ENCODE data around the gene CD82. TPM values are rescaled to one million over a fixed set of nuclear protein-coding genes. Genes with fewer than 3 reads are reported as not detected.

The CD82 gene
- total RNA-seq, 3 donors from 2014 or later (not counting 1 experiment from before 2014, with no cell fraction given): 11.6 to 42.1 (median 13.0) TPM

DNA sequence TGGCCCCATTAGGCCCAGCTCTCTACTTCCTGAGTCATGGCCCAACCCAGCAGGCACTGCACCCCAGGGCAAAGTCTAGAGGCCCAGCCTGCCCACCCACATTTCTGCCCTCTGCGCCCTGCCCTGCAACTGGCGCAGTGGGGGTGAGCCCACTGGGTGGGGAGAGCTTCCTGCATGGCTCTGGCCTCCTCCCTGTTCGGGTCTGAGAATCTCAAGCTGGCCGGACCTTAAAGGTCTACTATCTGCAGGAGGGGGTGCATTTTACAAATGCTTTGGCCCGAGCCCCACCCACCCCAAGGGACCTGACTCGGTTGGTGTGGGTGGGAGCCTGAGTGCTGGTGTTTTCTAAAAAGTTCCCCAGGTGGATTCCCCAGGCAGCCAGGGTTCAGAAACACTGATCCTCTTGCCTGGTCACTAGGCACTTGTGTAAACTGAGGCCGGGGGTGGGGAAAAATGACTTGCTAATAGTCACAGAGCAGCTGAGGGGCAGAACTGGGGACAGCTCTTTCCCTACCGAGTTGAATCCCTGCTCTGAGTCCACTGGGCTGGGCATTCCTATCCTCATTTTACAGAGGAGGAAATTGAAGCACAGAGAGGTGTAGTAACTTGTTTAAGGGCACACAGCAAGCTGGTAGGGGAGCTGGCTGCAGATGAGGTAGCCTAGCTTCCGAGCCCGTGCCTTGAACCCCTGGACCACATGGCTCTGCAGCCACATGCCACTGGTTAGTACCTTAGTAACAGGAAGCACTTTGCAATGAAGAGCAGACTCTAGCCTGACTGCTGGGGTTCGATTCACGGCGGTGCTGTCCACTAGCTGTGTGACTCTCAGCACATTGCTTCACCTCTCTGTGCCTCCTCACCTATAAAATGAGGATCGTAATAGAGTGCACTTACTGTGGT lies 36.3 kb downstream of the CD82 start:
- Histone ChIP-seq H3K4me3 (ENCODE audit: low read length) (no peak overlapping the region), H3K4me1 (ENCODE audit: control insufficient read depth, insufficient read depth, low read length) (peaks cover 29% of the 10 kb centered on the region), H3K27me3 (ENCODE audit: control insufficient read depth, insufficient read depth, low read length) (no peaks in the 10 kb centered on the region), H3K27ac (ENCODE audit: low read length) (peak overlapping the region; percentile 72), H3K9me3 (ENCODE audit: control insufficient read depth, insufficient read depth, low read length) (no peaks in the 10 kb centered on the region), H3K36me3 (ENCODE audit: control insufficient read depth, insufficient read depth, low read length) (peaks cover 5% of the 10 kb centered on the region)
- Mint-ChIP-seq H3K27me3 (ENCODE audit: low read depth in 2 of 2) (no peaks in the 10 kb centered on the region), H3K4me1 (no peaks in the 10 kb centered on the region), H3K36me3 (no peaks in the 10 kb centered on the region), H3K4me3 (no peak overlapping the region), H3K27ac (no peak overlapping the region), H3K9me3 (no peaks in the 10 kb centered on the region)
- 74% methylated on average over 13 of the region's 14 CpGs for WGBS (ENCODE audit: insufficient coverage)
- DNase-seq: no peak
- intact Hi-C loops (cut with micrococcal nuclease): no loop called here
- TF ChIP-seq, protein P1, sequence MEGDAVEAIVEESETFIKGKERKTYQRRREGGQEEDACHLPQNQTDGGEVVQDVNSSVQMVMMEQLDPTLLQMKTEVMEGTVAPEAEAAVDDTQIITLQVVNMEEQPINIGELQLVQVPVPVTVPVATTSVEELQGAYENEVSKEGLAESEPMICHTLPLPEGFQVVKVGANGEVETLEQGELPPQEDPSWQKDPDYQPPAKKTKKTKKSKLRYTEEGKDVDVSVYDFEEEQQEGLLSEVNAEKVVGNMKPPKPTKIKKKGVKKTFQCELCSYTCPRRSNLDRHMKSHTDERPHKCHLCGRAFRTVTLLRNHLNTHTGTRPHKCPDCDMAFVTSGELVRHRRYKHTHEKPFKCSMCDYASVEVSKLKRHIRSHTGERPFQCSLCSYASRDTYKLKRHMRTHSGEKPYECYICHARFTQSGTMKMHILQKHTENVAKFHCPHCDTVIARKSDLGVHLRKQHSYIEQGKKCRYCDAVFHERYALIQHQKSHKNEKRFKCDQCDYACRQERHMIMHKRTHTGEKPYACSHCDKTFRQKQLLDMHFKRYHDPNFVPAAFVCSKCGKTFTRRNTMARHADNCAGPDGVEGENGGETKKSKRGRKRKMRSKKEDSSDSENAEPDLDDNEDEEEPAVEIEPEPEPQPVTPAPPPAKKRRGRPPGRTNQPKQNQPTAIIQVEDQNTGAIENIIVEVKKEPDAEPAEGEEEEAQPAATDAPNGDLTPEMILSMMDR (IDR thresholded peaks at IDR 0.05): no peak
- ATAC-seq: no peak

DNA sequence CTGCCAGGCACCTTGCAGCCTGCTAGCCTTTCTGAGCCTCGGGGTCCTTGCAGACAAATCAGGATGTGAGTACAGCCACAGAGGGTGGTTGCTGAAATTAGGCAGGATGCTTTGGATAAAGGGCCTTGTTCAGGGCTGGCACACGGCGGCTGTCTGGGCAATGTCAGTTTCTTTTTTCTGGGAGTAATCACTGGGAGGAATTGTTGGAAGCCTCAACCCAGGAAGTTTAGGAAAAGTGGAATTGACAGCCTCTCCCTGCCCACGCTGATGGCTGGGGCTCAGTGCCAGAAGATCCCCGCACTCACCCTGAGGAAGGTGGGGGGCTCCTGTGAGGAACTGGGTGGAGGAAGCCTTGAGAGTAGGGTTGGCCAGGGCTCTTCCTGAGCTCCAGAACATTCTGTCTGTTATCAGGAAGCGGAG lies 37.4 kb downstream of the CD82 start:
- WGBS (ENCODE audit: insufficient coverage): 94% methylated on average over 6 of the region's 6 CpGs
- ATAC-seq (no peak), DNase-seq (no peak)
- Histone ChIP-seq H3K4me3 (ENCODE audit: low read length) (no peak overlapping the region), H3K27ac (ENCODE audit: low read length) (no peak overlapping the region), H3K36me3 (ENCODE audit: control insufficient read depth, insufficient read depth, low read length) (peaks cover 5% of the 10 kb centered on the region), H3K9me3 (ENCODE audit: control insufficient read depth, insufficient read depth, low read length) (no peaks in the 10 kb centered on the region), H3K4me1 (ENCODE audit: control insufficient read depth, insufficient read depth, low read length) (peaks cover 22% of the 10 kb centered on the region), H3K27me3 (ENCODE audit: control insufficient read depth, insufficient read depth, low read length) (no peaks in the 10 kb centered on the region)
- TF ChIP-seq, protein P1 (IDR thresholded peaks at IDR 0.05): no peak
- no peaks in the 10 kb centered on the region for H3K36me3 Mint-ChIP-seq
- no peaks in the 10 kb centered on the region for H3K9me3 Mint-ChIP-seq
- H3K4me1 Mint-ChIP-seq: no peaks in the 10 kb centered on the region
- H3K27me3 Mint-ChIP-seq (ENCODE audit: low read depth in 2 of 2): no peaks in the 10 kb centered on the region
- intact Hi-C loops (cut with micrococcal nuclease): no loop called here
- H3K4me3 Mint-ChIP-seq: no peak overlapping the region
- H3K27ac Mint-ChIP-seq: no peak overlapping the region

DNA sequence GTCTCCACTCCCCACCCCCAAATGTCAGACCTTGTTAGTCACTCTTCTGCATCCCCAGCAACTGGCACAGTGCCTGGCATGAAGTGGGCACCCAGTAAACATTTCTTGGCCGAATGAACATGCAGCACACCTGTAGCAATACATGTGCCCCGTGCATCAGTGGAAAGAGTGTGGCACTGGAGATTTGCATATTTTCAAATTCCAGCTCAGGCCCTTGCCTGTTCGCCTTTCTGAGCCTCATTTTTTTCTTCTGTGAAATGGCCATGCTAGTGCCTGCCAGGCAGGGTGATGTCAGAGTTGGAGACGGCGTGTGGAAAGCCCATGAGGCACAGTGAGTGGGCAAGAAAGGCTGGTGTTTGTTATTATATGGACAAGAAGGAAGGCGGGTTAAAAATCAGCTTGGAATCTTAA lies 38.7 kb downstream of the CD82 start:
- Histone ChIP-seq H3K4me3 (ENCODE audit: low read length) (no peak overlapping the region), H3K36me3 (ENCODE audit: control insufficient read depth, insufficient read depth, low read length) (peaks cover 5% of the 10 kb centered on the region), H3K27me3 (ENCODE audit: control insufficient read depth, insufficient read depth, low read length) (no peaks in the 10 kb centered on the region), H3K27ac (ENCODE audit: low read length) (peak overlapping the region; percentile 31), H3K4me1 (ENCODE audit: control insufficient read depth, insufficient read depth, low read length) (peaks cover 35% of the 10 kb centered on the region), H3K9me3 (ENCODE audit: control insufficient read depth, insufficient read depth, low read length) (no peaks in the 10 kb centered on the region)
- ATAC-seq (no peak), DNase-seq (no peak)
- Mint-ChIP-seq H3K27ac (no peak overlapping the region), H3K4me1 (peaks cover 8% of the 10 kb centered on the region in 2 donors), H3K27me3 (ENCODE audit: low read depth in 2 of 2) (no peaks in the 10 kb centered on the region), H3K4me3 (no peak overlapping the region), H3K9me3 (no peaks in the 10 kb centered on the region), H3K36me3 (no peaks in the 10 kb centered on the region)
- TF ChIP-seq, protein P1 (IDR thresholded peaks at IDR 0.05): no peak
- WGBS (ENCODE audit: insufficient coverage): 79% methylated on average over 6 of the region's 6 CpGs
- intact Hi-C loops (cut with micrococcal nuclease): no loop called here

Data from natural killer cell (primary cell).